ENCODE measurements around the gene PHTF2. TPM values are rescaled to one million over a fixed set of nuclear protein-coding genes. Genes with fewer than 3 reads are reported as not detected.

The PHTF2 gene
- total RNA-seq, 2 experiments from 2014 or later: 25.2 to 25.4 TPM

DNA sequence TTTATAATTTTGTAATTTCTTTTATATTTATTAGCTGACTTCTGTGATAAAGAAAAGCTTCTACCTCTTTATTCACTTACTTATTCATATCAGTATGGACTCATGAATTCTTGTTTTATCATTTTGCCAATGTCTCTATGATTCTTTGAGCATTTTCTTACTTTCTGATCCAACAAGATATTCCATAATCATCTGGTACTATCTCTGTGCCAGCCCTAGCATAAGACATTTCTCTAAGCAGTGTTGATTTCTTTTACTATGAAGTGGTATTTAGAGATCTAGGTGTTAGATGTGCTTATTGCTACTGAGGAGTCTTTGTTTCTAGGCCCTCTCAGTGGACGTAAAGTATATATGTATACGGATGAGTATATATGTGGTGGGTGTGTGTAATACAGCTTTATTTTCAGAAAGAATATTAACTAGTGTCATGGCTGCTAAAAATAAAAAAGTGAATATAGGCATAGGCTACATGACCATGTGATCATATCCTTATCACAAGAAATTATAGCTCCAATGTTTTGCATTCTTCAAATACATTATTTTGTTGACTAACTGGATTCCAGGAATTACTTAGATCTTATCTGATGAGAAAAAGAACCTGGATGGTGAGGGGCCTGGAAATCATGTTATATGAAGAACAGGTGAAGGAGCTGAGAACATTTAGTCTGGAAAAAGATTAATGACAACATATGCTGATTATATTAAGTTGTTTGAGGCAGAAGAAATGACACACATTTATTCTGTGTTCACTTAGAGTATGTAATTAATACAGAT lies 13.1 kb downstream of the PHTF2 start:
- Mint-ChIP-seq H3K27ac (no peak overlapping the region), H3K4me1 (ENCODE audit: low read depth) (peaks cover 27% of the 10 kb centered on the region), H3K36me3 (ENCODE audit: low read depth) (peaks cover 30% of the 10 kb centered on the region), H3K27me3 (no peaks in the 10 kb centered on the region), H3K4me3 (no peak overlapping the region), H3K9me3 (peaks cover 20% of the 10 kb centered on the region)
- intact Hi-C loops (cut with micrococcal nuclease): no loop called here
- DNase-seq: no peak
- ATAC-seq: no peak
- ChIA-PET POLR2A (interaction anchor here (1.1 kb wide), 1 partner anchor 10 kb away, joined by 4 read pairs; no protein-coding TSS in a partner anchor), CTCF (no interaction called here)
- no peak for TF ChIP-seq CTCF (IDR thresholded peaks at IDR 0.05)

DNA sequence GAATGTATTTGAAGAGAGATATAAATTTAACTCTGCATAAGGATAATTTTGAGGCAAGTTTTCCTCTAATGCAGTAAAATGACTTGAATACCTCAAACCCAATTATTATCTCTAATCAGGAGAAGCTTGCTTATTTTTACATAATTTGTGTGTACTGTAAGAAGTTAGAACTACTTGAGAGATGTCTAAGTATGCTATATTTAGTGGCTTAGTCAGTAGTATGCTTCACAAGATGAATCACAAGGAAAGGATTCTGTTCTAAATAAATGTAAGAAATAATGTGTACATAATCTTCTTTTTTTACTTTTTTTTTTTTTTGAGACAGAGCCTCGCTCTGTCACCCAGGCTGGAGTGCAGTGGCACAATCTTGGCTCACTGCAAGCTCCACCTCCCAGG lies 13.7 kb downstream of the PHTF2 start:
- no peak overlapping the region for H3K4me3 Mint-ChIP-seq
- H3K36me3 Mint-ChIP-seq (ENCODE audit: low read depth): peaks cover 30% of the 10 kb centered on the region
- H3K4me1 Mint-ChIP-seq (ENCODE audit: low read depth): peaks cover 30% of the 10 kb centered on the region
- H3K9me3 Mint-ChIP-seq: peaks cover 20% of the 10 kb centered on the region
- H3K27me3 Mint-ChIP-seq: no peaks in the 10 kb centered on the region
- no peak for DNase-seq
- ChIA-PET POLR2A (no interaction called here), CTCF (interaction anchor here (1.0 kb wide), 1 partner anchor 17 kb away, joined by 3 read pairs; no protein-coding TSS in a partner anchor)
- no peak overlapping the region for H3K27ac Mint-ChIP-seq
- no peak for ATAC-seq
- TF ChIP-seq CTCF (IDR thresholded peaks at IDR 0.05): no peak
- intact Hi-C loops (cut with micrococcal nuclease): no loop called here

DNA sequence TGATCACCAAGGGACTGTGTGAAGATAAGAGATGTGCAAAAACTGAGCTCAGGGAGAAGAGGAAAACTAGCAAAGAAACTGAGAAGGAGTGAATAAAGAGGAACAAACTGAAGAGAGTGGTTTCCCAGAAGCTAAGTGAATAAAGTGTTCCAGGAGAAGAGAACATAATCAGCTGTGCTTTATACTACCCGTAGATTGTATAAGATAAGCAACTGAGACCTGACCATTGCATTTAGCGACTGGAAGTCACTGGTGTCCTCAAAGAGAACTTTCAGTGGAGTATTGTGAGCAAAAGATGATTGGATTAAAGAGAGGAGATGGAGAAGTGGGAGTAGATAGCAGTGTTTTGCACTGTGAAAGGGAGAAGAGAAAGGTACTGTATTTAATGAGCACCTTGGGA lies 14.6 kb downstream of the PHTF2 start:
- CTCF ChIA-PET: interaction anchor here (1.0 to 1.1 kb wide), 2 partner anchors 15 to 18 kb away, joined by 3 read pairs; partner anchors contain the start of genes PHTF2 and TMEM60
- Mint-ChIP-seq H3K27me3 (no peaks in the 10 kb centered on the region), H3K36me3 (ENCODE audit: low read depth) (peaks cover 28% of the 10 kb centered on the region), H3K9me3 (peaks cover 15% of the 10 kb centered on the region), H3K4me3 (no peak overlapping the region), H3K4me1 (ENCODE audit: low read depth) (peaks cover 28% of the 10 kb centered on the region), H3K27ac (no peak overlapping the region)
- TF ChIP-seq CTCF (IDR thresholded peaks at IDR 0.05): no peak
- POLR2A ChIA-PET: no interaction called here
- ATAC-seq (no peak), DNase-seq (no peak)
- intact Hi-C loops (cut with micrococcal nuclease): no loop called here

DNA sequence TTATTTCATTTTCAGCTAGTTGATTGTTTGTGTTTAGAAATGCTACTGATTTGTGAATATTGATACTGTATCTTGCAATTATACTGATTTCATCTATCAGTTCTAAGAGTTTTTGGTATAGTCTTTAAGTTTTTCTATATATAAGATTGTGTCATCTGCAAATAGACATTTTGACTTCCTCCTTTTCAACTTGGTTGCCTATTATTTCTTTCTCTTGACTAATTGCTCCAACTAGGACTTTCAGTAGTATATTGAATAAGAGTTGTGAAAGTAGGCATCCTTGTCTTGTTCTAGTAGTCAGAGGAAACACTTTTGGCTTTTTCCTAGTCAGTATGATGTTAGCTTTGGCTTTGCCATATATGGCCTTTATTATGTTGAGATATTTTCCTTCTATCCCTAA lies 20.4 kb downstream of the PHTF2 start:
- POLR2A ChIA-PET: no interaction called here
- TF ChIP-seq CTCF (IDR thresholded peaks at IDR 0.05): no peak
- H3K4me1 Mint-ChIP-seq (ENCODE audit: low read depth): peaks cover 22% of the 10 kb centered on the region
- no peak overlapping the region for H3K27ac Mint-ChIP-seq
- H3K4me3 Mint-ChIP-seq: no peak overlapping the region
- H3K27me3 Mint-ChIP-seq: no peaks in the 10 kb centered on the region
- DNase-seq (no peak), ATAC-seq (no peak)
- peaks cover 69% of the 10 kb centered on the region for H3K36me3 Mint-ChIP-seq (ENCODE audit: low read depth)
- intact Hi-C loops (cut with micrococcal nuclease): no loop called here
- peaks cover 50% of the 10 kb centered on the region for H3K9me3 Mint-ChIP-seq
- CTCF ChIA-PET: no interaction called here

GRCh38 chr7:77820967-77821366 lies 22.4 kb downstream of the PHTF2 start:
- H3K9me3 Mint-ChIP-seq: peaks cover 62% of the 10 kb centered on the region
- ChIA-PET POLR2A (interaction anchor here (0.9 kb wide), 1 partner anchor 22 kb away, joined by 4 read pairs; no protein-coding TSS in a partner anchor), CTCF (no interaction called here)
- ATAC-seq (no peak), DNase-seq (no peak)
- no peaks in the 10 kb centered on the region for H3K27me3 Mint-ChIP-seq
- no peak overlapping the region for H3K4me3 Mint-ChIP-seq
- H3K4me1 Mint-ChIP-seq (ENCODE audit: low read depth): peaks cover 24% of the 10 kb centered on the region
- TF ChIP-seq CTCF (IDR thresholded peaks at IDR 0.05): no peak
- H3K36me3 Mint-ChIP-seq (ENCODE audit: low read depth): peaks cover 78% of the 10 kb centered on the region
- H3K27ac Mint-ChIP-seq: no peak overlapping the region
- intact Hi-C loops (cut with micrococcal nuclease): no loop called here
